ENCODE measurements around the gene SPATA6L. TPM values are rescaled to one million over a fixed set of nuclear protein-coding genes. Genes with fewer than 3 reads are reported as not detected.

The SPATA6L gene
- polyA plus RNA-seq, 1 donor: 7.2 TPM

- no peaks in the 10 kb centered on the region for H3K27me3 ChIP-seq (ENCODE audit: control insufficient read depth, insufficient read depth, low read length)
- no peak for DNase-seq
- H3K27ac ChIP-seq (ENCODE audit: low read length): no peak overlapping the region
- peaks cover 12% of the 10 kb centered on the region for H3K4me1 ChIP-seq (ENCODE audit: control insufficient read depth, insufficient read depth, low read length)
- no peak overlapping the region for H3K4me3 ChIP-seq (ENCODE audit: low read length)
- H3K9me3 ChIP-seq (ENCODE audit: control insufficient read depth, low read depth, low read length): no peaks in the 10 kb centered on the region
- no peaks in the 10 kb centered on the region for H3K36me3 ChIP-seq (ENCODE audit: control insufficient read depth, insufficient read depth, low read length)
- WGBS (ENCODE audit: insufficient coverage, low lambda C conversion rate): no CpG with 5 or more reads among the region's 2 CpGs
These were observed 111.0 kb downstream of the SPATA6L start for GRCh38 chr9:4555236-4555635.

- no peaks in the 10 kb centered on the region for H3K9me3 ChIP-seq (ENCODE audit: control insufficient read depth, low read depth, low read length)
- H3K27ac ChIP-seq (ENCODE audit: low read length): no peak overlapping the region
- H3K4me1 ChIP-seq (ENCODE audit: control insufficient read depth, insufficient read depth, low read length): peaks cover 13% of the 10 kb centered on the region
- H3K4me3 ChIP-seq (ENCODE audit: low read length): no peak overlapping the region
- DNase-seq: no peak
- no peaks in the 10 kb centered on the region for H3K36me3 ChIP-seq (ENCODE audit: control insufficient read depth, insufficient read depth, low read length)
- H3K27me3 ChIP-seq (ENCODE audit: control insufficient read depth, insufficient read depth, low read length): no peaks in the 10 kb centered on the region
- WGBS (ENCODE audit: insufficient coverage, low lambda C conversion rate): 100% methylated on average over 1 of the region's 1 CpG
These were observed 112.3 kb downstream of the SPATA6L start for GRCh38 chr9:4553951-4554381.

GRCh38 chr9:4550777-4551484 lies 115.3 kb downstream of the SPATA6L start:
- Histone ChIP-seq H3K27ac (ENCODE audit: low read length) (peak overlapping the region; percentile 75), H3K9me3 (ENCODE audit: control insufficient read depth, low read depth, low read length) (no peaks in the 10 kb centered on the region), H3K4me3 (ENCODE audit: low read length) (no peak overlapping the region), H3K4me1 (ENCODE audit: control insufficient read depth, insufficient read depth, low read length) (peaks cover 13% of the 10 kb centered on the region), H3K27me3 (ENCODE audit: control insufficient read depth, insufficient read depth, low read length) (no peaks in the 10 kb centered on the region), H3K36me3 (ENCODE audit: control insufficient read depth, insufficient read depth, low read length) (peaks cover 3% of the 10 kb centered on the region)
- DNase-seq: peak; percentile 79 to 86
- no CpG with 5 or more reads among the region's 4 CpGs for WGBS (ENCODE audit: insufficient coverage, low lambda C conversion rate)

- DNase-seq: no peak
- Histone ChIP-seq H3K4me1 (ENCODE audit: control insufficient read depth, insufficient read depth, low read length) (peaks cover 13% of the 10 kb centered on the region), H3K9me3 (ENCODE audit: control insufficient read depth, low read depth, low read length) (no peaks in the 10 kb centered on the region), H3K27ac (ENCODE audit: low read length) (peak overlapping the region; percentile 75), H3K4me3 (ENCODE audit: low read length) (no peak overlapping the region), H3K27me3 (ENCODE audit: control insufficient read depth, insufficient read depth, low read length) (no peaks in the 10 kb centered on the region), H3K36me3 (ENCODE audit: control insufficient read depth, insufficient read depth, low read length) (peaks cover 3% of the 10 kb centered on the region)
- no CpG with 5 or more reads among the region's 4 CpGs for WGBS (ENCODE audit: insufficient coverage, low lambda C conversion rate)
These were observed 116.5 kb downstream of the SPATA6L start for GRCh38 chr9:4549751-4550295.

- Histone ChIP-seq H3K27me3 (ENCODE audit: control insufficient read depth, insufficient read depth, low read length) (no peaks in the 10 kb centered on the region), H3K36me3 (ENCODE audit: control insufficient read depth, insufficient read depth, low read length) (peaks cover 3% of the 10 kb centered on the region), H3K4me3 (ENCODE audit: low read length) (no peak overlapping the region), H3K27ac (ENCODE audit: low read length) (no peak overlapping the region), H3K9me3 (ENCODE audit: control insufficient read depth, low read depth, low read length) (no peaks in the 10 kb centered on the region), H3K4me1 (ENCODE audit: control insufficient read depth, insufficient read depth, low read length) (peaks cover 13% of the 10 kb centered on the region)
- peak in 1 of 2 donors; percentile 13 for DNase-seq
- WGBS (ENCODE audit: insufficient coverage, low lambda C conversion rate): no CpG with 5 or more reads among the region's 11 CpGs
These were observed 117.2 kb downstream of the SPATA6L start for GRCh38 chr9:4548811-4549725.

Other genes starting within 250 kb of the SPATA6L start
- gene SLC1A1, start 176.0 kb downstream of the SPATA6L start, polyA plus RNA-seq: 42.5 TPM
- gene PLPP6, start 4.2 kb downstream of the SPATA6L start, polyA plus RNA-seq: 17.8 TPM
- 16.4 TPM for gene CDC37L1, start 13.1 kb upstream of the SPATA6L start, polyA plus RNA-seq
- 80.4 TPM for gene AK3, start 74.7 kb upstream of the SPATA6L start, polyA plus RNA-seq
- gene RCL1, start 126.5 kb upstream of the SPATA6L start, polyA plus RNA-seq: 12.1 TPM